ENCODE data around the gene KARS1.

Gene KARS1

DNA sequence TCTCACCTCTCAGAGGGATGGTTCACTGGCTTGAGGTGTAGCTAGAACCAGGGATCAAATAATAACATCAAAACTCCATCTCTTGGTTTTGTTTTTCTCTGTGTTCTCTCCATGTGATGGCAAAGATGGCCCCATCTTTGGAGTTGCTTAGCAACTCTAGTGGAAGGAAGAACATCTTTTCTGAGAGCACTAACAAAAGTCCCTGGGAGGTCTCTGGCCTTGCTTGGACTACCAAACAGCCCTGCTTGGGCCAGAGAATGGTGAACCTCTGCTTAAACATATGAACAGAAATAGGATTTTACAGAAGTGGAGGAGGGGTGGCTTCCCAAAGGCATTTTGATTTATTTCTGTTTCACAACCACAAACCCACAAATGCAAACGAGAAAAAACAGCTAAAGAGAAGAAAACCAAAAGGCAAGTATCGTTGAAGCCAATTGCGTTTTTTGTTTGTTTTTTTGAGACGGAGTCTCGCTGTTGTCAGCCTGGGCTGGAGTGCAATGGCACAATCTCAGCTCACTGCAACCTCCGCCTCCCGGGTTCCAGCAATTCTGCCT, 68.1 kb downstream of the KARS1 start:
- DNase-seq (ENCODE audit: low read depth, low spot score): no peak

DNA sequence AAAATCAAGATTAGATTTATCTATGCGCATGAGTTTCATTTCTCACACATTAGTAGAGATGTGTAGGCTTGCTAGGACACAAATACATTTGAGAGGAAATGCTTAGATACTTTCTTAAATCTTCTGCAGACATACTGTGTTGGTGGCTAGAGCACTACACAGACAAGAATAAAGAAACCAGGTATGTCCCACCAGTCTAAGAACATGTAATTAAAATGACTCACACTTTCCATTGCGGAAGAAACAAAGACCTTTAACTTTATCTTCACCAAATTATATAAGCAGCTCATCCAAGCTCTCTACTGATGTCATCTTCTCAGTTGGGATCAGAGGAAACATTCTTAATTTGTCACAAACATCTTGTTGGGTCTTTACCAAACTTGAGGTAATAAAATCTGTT, 68.7 kb downstream of the KARS1 start:
- no peak for DNase-seq (ENCODE audit: low read depth, low spot score)

DNA sequence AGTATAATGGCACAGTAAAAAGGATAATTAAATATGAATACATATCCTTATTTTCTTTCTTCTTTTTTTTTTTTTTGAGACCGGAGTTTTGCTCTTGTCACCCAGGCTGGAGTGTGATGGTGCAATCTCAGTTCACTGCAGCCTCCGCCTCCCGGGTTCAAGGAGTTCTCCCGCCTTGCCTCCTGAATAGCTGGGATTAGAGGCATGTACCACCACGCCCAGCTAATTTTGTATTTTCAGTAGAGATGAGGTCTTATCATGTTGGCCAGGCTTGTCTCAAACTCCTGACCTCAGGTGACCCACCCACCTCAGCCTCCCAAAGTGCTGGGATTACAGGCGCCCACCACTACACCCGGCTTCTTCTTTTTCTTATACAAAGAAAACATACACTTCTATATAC, 69.3 kb downstream of the KARS1 start:
- no peak for DNase-seq (ENCODE audit: low read depth, low spot score)

All from activated CD4-positive, CD25-positive, alpha-beta regulatory T cell treated with anti-CD3 and anti-CD28 coated beads, Interleukin-2, amount 50 U/mL, for 16 hours (primary cell).